ENCODE measurements around the gene QSOX2. TPM values are rescaled to one million over a fixed set of nuclear protein-coding genes. Genes with fewer than 3 reads are reported as not detected.

QSOX2 gene
- total RNA-seq, 6 experiments from 2014 or later: 20.1 to 24.9 (median 21.9) TPM

GRCh38 chr9:136209786-136210185, 35.8 kb downstream of the QSOX2 start:
- TF ChIP-seq, protein P1, sequence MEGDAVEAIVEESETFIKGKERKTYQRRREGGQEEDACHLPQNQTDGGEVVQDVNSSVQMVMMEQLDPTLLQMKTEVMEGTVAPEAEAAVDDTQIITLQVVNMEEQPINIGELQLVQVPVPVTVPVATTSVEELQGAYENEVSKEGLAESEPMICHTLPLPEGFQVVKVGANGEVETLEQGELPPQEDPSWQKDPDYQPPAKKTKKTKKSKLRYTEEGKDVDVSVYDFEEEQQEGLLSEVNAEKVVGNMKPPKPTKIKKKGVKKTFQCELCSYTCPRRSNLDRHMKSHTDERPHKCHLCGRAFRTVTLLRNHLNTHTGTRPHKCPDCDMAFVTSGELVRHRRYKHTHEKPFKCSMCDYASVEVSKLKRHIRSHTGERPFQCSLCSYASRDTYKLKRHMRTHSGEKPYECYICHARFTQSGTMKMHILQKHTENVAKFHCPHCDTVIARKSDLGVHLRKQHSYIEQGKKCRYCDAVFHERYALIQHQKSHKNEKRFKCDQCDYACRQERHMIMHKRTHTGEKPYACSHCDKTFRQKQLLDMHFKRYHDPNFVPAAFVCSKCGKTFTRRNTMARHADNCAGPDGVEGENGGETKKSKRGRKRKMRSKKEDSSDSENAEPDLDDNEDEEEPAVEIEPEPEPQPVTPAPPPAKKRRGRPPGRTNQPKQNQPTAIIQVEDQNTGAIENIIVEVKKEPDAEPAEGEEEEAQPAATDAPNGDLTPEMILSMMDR (IDR thresholded peaks at IDR 0.05): no peak
- no peaks in the 10 kb centered on the region; the same call in 1 of the 2 replicates for H3K27me3 Mint-ChIP-seq (ENCODE audit: insufficient read depth)
- peaks cover 24% of the 10 kb centered on the region for H3K36me3 Mint-ChIP-seq (ENCODE audit: low read depth)
- H3K9me3 Mint-ChIP-seq: 0 out of 2 replicates have a peak, but pooled peaks cover 3% of the 10 kb centered on the region
- no peak overlapping the region for H3K4me3 Mint-ChIP-seq
- no peak overlapping the region for H3K27ac Mint-ChIP-seq
- H3K4me1 Mint-ChIP-seq (ENCODE audit: low read depth): no peaks in the 10 kb centered on the region
- no peak for DNase-seq

DNA sequence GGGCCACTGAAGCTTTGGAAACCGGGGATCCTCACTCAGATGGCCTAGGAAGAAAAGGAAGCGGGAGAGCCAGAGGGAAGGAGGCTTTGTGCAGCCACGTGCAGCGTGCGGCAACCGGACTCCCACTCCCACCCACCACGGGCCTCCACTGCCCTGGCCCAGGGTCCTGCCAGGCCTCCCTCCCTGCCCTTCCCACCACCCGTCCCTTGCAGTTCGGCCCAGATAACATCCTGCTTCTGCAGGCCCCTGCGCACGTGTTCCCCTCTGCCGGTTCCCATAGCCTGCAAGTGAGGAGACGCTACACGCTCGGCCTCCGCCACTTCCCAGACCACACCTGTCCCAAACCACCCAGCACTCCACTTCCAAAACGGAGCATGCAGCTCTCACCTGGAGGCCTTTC, 36.4 kb downstream of the QSOX2 start:
- TF ChIP-seq, protein P1 (IDR thresholded peaks at IDR 0.05): no peak
- Mint-ChIP-seq H3K4me1 (ENCODE audit: low read depth) (no peaks in the 10 kb centered on the region), H3K9me3 (0 out of 2 replicates have a peak, but pooled peaks cover 3% of the 10 kb centered on the region), H3K27me3 (ENCODE audit: insufficient read depth) (peaks cover 1% of the 10 kb centered on the region; the same call in 1 of the 2 replicates), H3K36me3 (ENCODE audit: low read depth) (peaks cover 18% of the 10 kb centered on the region), H3K4me3 (no peak overlapping the region), H3K27ac (no peak overlapping the region)
- DNase-seq: no peak

DNA sequence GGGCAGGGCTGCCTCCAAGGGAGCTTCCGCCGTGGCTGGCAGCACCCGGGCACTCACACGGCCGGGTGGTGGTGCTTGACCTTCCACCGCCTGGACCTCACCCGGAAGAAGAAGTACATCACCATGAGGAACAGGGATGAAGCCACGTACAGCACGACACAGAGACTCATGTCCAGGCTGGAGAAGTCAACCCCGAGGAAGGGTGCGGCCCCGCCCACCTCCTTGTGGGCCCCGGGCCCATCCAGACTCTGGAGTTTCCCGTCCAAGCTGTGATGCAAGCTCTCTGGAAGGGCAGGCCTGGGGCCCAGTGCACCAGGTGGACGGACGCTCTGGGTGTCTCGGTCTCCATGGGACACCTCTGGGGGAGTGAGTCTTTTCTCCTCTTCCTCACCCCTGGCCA, 36.9 kb downstream of the QSOX2 start:
- Mint-ChIP-seq H3K36me3 (ENCODE audit: low read depth) (peaks cover 13% of the 10 kb centered on the region), H3K4me3 (no peak overlapping the region)
- DNase-seq: no peak

DNA sequence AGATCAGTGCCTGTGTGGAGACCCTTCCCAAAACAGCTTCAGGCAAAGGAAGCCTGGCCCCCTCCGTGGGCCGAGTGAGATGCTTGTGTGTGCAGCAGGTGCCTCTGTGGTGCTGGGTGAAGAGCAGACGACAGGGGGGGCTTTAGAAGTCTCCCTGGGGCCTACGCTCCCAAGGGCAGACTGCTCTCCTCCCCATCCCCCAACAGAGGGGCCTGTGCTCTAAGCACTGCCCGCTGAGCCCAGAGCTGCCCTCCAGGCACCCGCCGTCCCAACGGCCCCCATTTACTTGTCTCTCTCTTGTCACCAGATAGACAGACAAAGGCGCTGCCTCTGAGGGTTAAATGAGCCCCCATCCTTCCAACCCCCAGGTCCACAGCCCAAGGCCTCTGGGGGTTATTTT, 38.0 kb downstream of the QSOX2 start:
- Mint-ChIP-seq H3K4me1 (ENCODE audit: low read depth) (no peaks in the 10 kb centered on the region), H3K36me3 (ENCODE audit: low read depth) (peaks cover 5% of the 10 kb centered on the region; the same call in 1 of the 2 replicates), H3K27ac (no peak overlapping the region), H3K27me3 (ENCODE audit: insufficient read depth) (peaks cover 11% of the 10 kb centered on the region), H3K9me3 (no peaks in the 10 kb centered on the region), H3K4me3 (no peak overlapping the region)
- no peak for DNase-seq
- TF ChIP-seq, protein P1 (IDR thresholded peaks at IDR 0.05): no peak

More for the DNA sequence above, 36.9 kb downstream of the QSOX2 start:
- Mint-ChIP-seq H3K27ac (no peak overlapping the region), H3K9me3 (0 out of 2 replicates have a peak, but pooled peaks cover 1% of the 10 kb centered on the region), H3K4me1 (ENCODE audit: low read depth) (no peaks in the 10 kb centered on the region), H3K27me3 (ENCODE audit: insufficient read depth) (peaks cover 7% of the 10 kb centered on the region)
- TF ChIP-seq, protein P1 (IDR thresholded peaks at IDR 0.05): no peak

- Mint-ChIP-seq H3K27ac (no peak overlapping the region), H3K9me3 (no peaks in the 10 kb centered on the region), H3K4me3 (no peak overlapping the region), H3K27me3 (ENCODE audit: insufficient read depth) (peaks cover 11% of the 10 kb centered on the region), H3K36me3 (ENCODE audit: low read depth) (0 out of 2 replicates have a peak, but pooled peaks cover 5% of the 10 kb centered on the region), H3K4me1 (ENCODE audit: low read depth) (no peaks in the 10 kb centered on the region)
- TF ChIP-seq, protein P1 (IDR thresholded peaks at IDR 0.05): no peak
- DNase-seq: no peak
Measured at GRCh38 chr9:136206602-136207275, 38.9 kb downstream of the QSOX2 start.

Data from HFFc6 (cell line).